Panc1 (cell line): ENCODE data around the gene FRMPD2. TPM values are rescaled to one million over a fixed set of nuclear protein-coding genes. Genes with fewer than 3 reads are reported as not detected.

Experiments
- ATAC-seq: fragments of 200-7000 bp; cut with Tn5 transposase; 2 replicates; pipeline ENCODE4 v1.9.1; 2020; ENCODE audit warnings: mild to moderate bottlenecking, moderate library complexity
- BruUV-seq: library from RNA; stranded (reverse); fragments of 400-500 nt; replicated peaks from 2 replicates; lab custom pipeline; 2021; lab: Mats Ljungman, UMichigan
- CTCF ChIA-PET: fragments of 300-600 bp; sonication (Branson Sonifier 250); formaldehyde crosslinking; loops from one replicate; lab custom pipeline; 2022; ENCODE audit warnings: antibody characterized with exemption; lab: Charles Lee
- POLR2A ChIA-PET: fragments of 300-600 bp; sonication (Branson Sonifier 250); formaldehyde crosslinking; loops from one replicate; lab custom pipeline; 2022; ENCODE audit warnings: antibody characterized with exemption; lab: Charles Lee
- DNase-seq: peaks from one replicate; pipeline ENCODE4 v3.0.0-alpha.2; 2010; ENCODE audit warnings: low read depth, low spot score
- H3K27ac ChIP-seq: 2 replicates; pipeline ENCODE4 v1.5.1; 2011; ENCODE audit warnings: mild to moderate bottlenecking, low read length, inconsistent platforms
- H3K27me3 ChIP-seq: fragments of 200-500 bp; sonication (Bioruptor generic); 2 replicates; pipeline ENCODE4 v1.6.0; 2014; ENCODE audit warnings: low read length, inconsistent platforms; ENCODE audit not compliant: control insufficient read depth, insufficient read depth
- H3K36me3 ChIP-seq: fragments of 200-500 bp; sonication (Bioruptor generic); 2 replicates; pipeline ENCODE4 v1.5.1; 2014; ENCODE audit warnings: inconsistent platforms, mild to moderate bottlenecking, low read length, moderate library complexity; ENCODE audit not compliant: control insufficient read depth, insufficient read depth
- H3K4me1 ChIP-seq: 2 replicates; pipeline ENCODE4 v1.5.1; 2011; ENCODE audit warnings: inconsistent platforms, mild to moderate bottlenecking, low read length, moderate library complexity; ENCODE audit not compliant: control insufficient read depth, insufficient read depth
- H3K4me3 ChIP-seq, 2 experiments: 2 replicates each; pipeline ENCODE4 v1.5.1; 2011 to 2012; ENCODE audit warnings: low read depth in 2 of 2, low read length in 2 of 2, mild to moderate bottlenecking in 2 of 2, inconsistent platforms in 1 of 2, moderate library complexity in 1 of 2
- H3K9me3 ChIP-seq: fragments of 200-500 bp; sonication (Bioruptor generic); 2 replicates; pipeline ENCODE4 v1.5.1; 2014; ENCODE audit warnings: low read depth, mild to moderate bottlenecking, inconsistent platforms, low read length, moderate library complexity; ENCODE audit not compliant: control insufficient read depth, insufficient read depth
- CTCF ChIP-seq: fragments of 450-650 bp; IDR thresholded peaks from 2 replicates; pipeline ENCODE4 v1.5.1; 2017; ENCODE audit warnings: mild to moderate bottlenecking
- POLR2AphosphoS5 ChIP-seq: IDR thresholded peaks from 2 replicates; pipeline ENCODE4 v1.6.1; 2012; ENCODE audit warnings: mild to moderate bottlenecking, low read depth, low read length, moderate library complexity
- REST ChIP-seq, 2 experiments: IDR thresholded peaks; 2 replicates each; pipeline ENCODE4 v1.6.1; 2011 to 2012; ENCODE audit warnings: low read depth in 2 of 2, control low read depth in 1 of 2, low read length in 1 of 2, mild to moderate bottlenecking in 1 of 2, moderate library complexity in 1 of 2; ENCODE audit not compliant: insufficient read depth in 1 of 2
- SIN3A ChIP-seq: IDR thresholded peaks from 2 replicates; pipeline ENCODE4 v1.6.1; 2012; ENCODE audit warnings: low read depth, mild to moderate bottlenecking, low read length, moderate library complexity, borderline replicate concordance; ENCODE audit not compliant: insufficient read depth
- TCF7L2 ChIP-seq: IDR thresholded peaks from 2 replicates; pipeline ENCODE4 v1.6.1; 2011; ENCODE audit warnings: mild to moderate bottlenecking, low read depth, low read length, inconsistent platforms
- in situ Hi-C: cut with HindIII; loops from 2 replicates; pipeline ENCODE4 v1.10.0; 2016; ENCODE audit warnings: low sequenced_read_pairs, low pct_unique_long_range_greater_than_20kb
- intact Hi-C: fragments of 100-400 bp; cut with micrococcal nuclease; formaldehyde crosslinking; loops from one replicate; pipeline ENCODE4 v1.10.0; 2022; ENCODE audit not compliant: unreplicated experiment
- total RNA-seq: library from RNA; stranded (reverse); gene quantifications from one replicate; pipeline ENCODE4 v1.2.1, GENCODE V29; 2021; ENCODE audit not compliant: unreplicated experiment

The FRMPD2 gene
- total RNA-seq, 1 experiment from 2014 or later: not detected

- Histone ChIP-seq H3K27me3 (peaks cover 6% of the 10 kb centered on the region; the same call in 1 of the 2 replicates), H3K36me3 (no peaks in the 10 kb centered on the region), H3K27ac (no peak overlapping the region), H3K9me3 (no peaks in the 10 kb centered on the region), H3K4me1 (peaks cover 8% of the 10 kb centered on the region; the same call in 1 of the 2 replicates), H3K4me3 (no peak overlapping the region)
- ATAC-seq (no peak), DNase-seq (no peak)
- POLR2A ChIA-PET: no interaction called here
- BruUV-seq: no TSS peak
- intact Hi-C loops (no loop called here), in situ Hi-C loops (no loop called here)
- CTCF ChIA-PET: no interaction called here
- TF ChIP-seq REST (IDR thresholded peaks at IDR 0.05; ENCODE audit: insufficient read depth in 1 of 2, low read depth in 2 of 2, low read length in 1 of 2): no peak
- TF ChIP-seq POLR2AphosphoS5: no peak
- no peak for TF ChIP-seq CTCF
- no peak for TF ChIP-seq SIN3A
- no peak for TF ChIP-seq TCF7L2
Measured at GRCh38 chr10:48255722-48256121, 18.8 kb downstream of the FRMPD2 start.

GRCh38 chr10:48254750-48255512, 19.6 kb downstream of the FRMPD2 start:
- Histone ChIP-seq H3K27me3 (peaks cover 6% of the 10 kb centered on the region; the same call in 1 of the 2 replicates), H3K27ac (no peak overlapping the region), H3K4me3 (no peak overlapping the region), H3K4me1 (peaks cover 8% of the 10 kb centered on the region; the same call in 1 of the 2 replicates), H3K9me3 (no peaks in the 10 kb centered on the region), H3K36me3 (no peaks in the 10 kb centered on the region)
- ATAC-seq (no peak), DNase-seq (no peak)
- no TSS peak for BruUV-seq
- POLR2A ChIA-PET: no interaction called here
- in situ Hi-C loops (no loop called here), intact Hi-C loops (no loop called here)
- CTCF ChIA-PET: no interaction called here
- TF ChIP-seq REST (IDR thresholded peaks at IDR 0.05; ENCODE audit: insufficient read depth in 1 of 2, low read depth in 2 of 2, low read length in 1 of 2) (no peak), TCF7L2 (no peak), SIN3A (no peak)
